Keratinocyte (primary cell): ENCODE results near the gene UNK. TPM values are rescaled to one million over a fixed set of nuclear protein-coding genes. Genes with fewer than 3 reads are reported as not detected.

ENCODE experiments used
- DNase-seq: peaks from one replicate; pipeline ENCODE4 v3.0.0-alpha.2; 2011; ENCODE audit warnings: low read depth, missing footprints, low spot score
- FAIRE-seq: peaks from 2 replicates; lab custom pipeline; 2011; peaks lifted over from hg19 to GRCh38; lab: Jason Lieb, UNC
- H2AFZ ChIP-seq: 2 replicates; pipeline ENCODE4 v1.6.0; 2012; ENCODE audit warnings: low read length, control low read depth, inconsistent platforms; ENCODE audit not compliant: control insufficient read depth
- H3K27ac ChIP-seq: 2 replicates; pipeline ENCODE4 v1.5.1; 2011; ENCODE audit warnings: low read length; ENCODE audit not compliant: control insufficient read depth, insufficient read depth
- H3K27me3 ChIP-seq: 3 replicates; pipeline ENCODE4 v1.6.0; 2011; ENCODE audit warnings: low read length; ENCODE audit not compliant: control insufficient read depth, insufficient read depth; ENCODE audit errors: extremely low read depth
- H3K36me3 ChIP-seq, 2 experiments: 2 replicates in 1 of 2; 3 replicates in 1 of 2; pipeline ENCODE4 v1.5.1; 2011; ENCODE audit warnings: low read length in 2 of 2, mild to moderate bottlenecking in 1 of 2; ENCODE audit not compliant: control insufficient read depth in 2 of 2, insufficient read depth in 2 of 2; ENCODE audit errors: extremely low read depth in 1 of 2
- H3K4me1 ChIP-seq: 3 replicates; pipeline ENCODE4 v1.5.1; 2011; ENCODE audit warnings: low read length; ENCODE audit not compliant: control insufficient read depth, insufficient read depth; ENCODE audit errors: extremely low read depth
- H3K4me2 ChIP-seq: 3 replicates; pipeline ENCODE4 v1.6.0; 2011; ENCODE audit warnings: low read depth, low read length; ENCODE audit not compliant: control insufficient read depth, insufficient read depth; ENCODE audit errors: extremely low read depth
- H3K4me3 ChIP-seq, 3 experiments: fragments of 200-600 bp in 1 of 3; sonication (generic) in 1 of 3; 2 replicates in 2 of 3; 3 replicates in 1 of 3; pipeline ENCODE4 v1.5.1; 2011 to 2016; ENCODE audit warnings: low read length in 3 of 3, mild to moderate bottlenecking in 3 of 3, control low read depth in 2 of 3, inconsistent platforms in 1 of 3, low read depth in 1 of 3, mixed read lengths in 1 of 3, mixed run types in 1 of 3, moderate library complexity in 1 of 3; ENCODE audit not compliant: control insufficient read depth in 2 of 3, insufficient read depth in 2 of 3; ENCODE audit errors: extremely low read depth in 1 of 3
- H3K79me2 ChIP-seq: 2 replicates; pipeline ENCODE4 v1.6.0; 2012; ENCODE audit warnings: low read length; ENCODE audit not compliant: control insufficient read depth, insufficient read depth
- H3K9ac ChIP-seq: 3 replicates; pipeline ENCODE4 v1.6.0; 2011; ENCODE audit warnings: low read length; ENCODE audit not compliant: control insufficient read depth, insufficient read depth; ENCODE audit errors: extremely low read depth
- H3K9me1 ChIP-seq: 3 replicates; pipeline ENCODE4 v1.6.0; 2011; ENCODE audit warnings: low read length; ENCODE audit not compliant: control insufficient read depth, insufficient read depth; ENCODE audit errors: extremely low read depth
- H3K9me3 ChIP-seq: 2 replicates; pipeline ENCODE4 v1.5.1; 2012; ENCODE audit warnings: low read depth, low read length; ENCODE audit not compliant: control insufficient read depth
- H4K20me1 ChIP-seq: 3 replicates; pipeline ENCODE4 v1.6.0; 2011; ENCODE audit warnings: low read length; ENCODE audit not compliant: control insufficient read depth, insufficient read depth; ENCODE audit errors: extremely low read depth
- EZH2 ChIP-seq: IDR thresholded peaks from one replicate; pipeline ENCODE4 v1.6.1; 2012; ENCODE audit warnings: inconsistent platforms, mild to moderate bottlenecking, low read length, moderate library complexity
- dilution Hi-C: fragments of 300-500 bp; cut with MboI; formaldehyde crosslinking; loops from one replicate; pipeline ENCODE4 v1.7.0; 2020; ENCODE audit warnings: low sequenced_read_pairs; ENCODE audit not compliant: extremely low pct_ligation_motif_present
- polyA plus RNA-seq, 5 experiments: library from polyadenylated mRNA; depleted of rRNA in 3 of 5; stranded (reverse) in 3 of 5; stranded (forward) in 1 of 5; unstranded in 1 of 5; fragments of >200 nt; gene quantifications; 1 replicate in 1 of 5; 2 replicates in 3 of 5; 3 replicates in 1 of 5; pipeline versions ENCODE4 v1.2.1 to v1.2.3, GENCODE V29; 2011 to 2012; ENCODE audit warnings: missing spikeins in 2 of 5, low read depth in 1 of 5, low replicate concordance in 1 of 5
- TF ChIP-seq, protein P1 (sequence below), 3 experiments: IDR thresholded peaks in 1 of 3; conservative IDR thresholded peaks in 1 of 3; optimal IDR thresholded peaks in 1 of 3; 2 replicates in 2 of 3; 3 replicates in 1 of 3; pipeline versions ENCODE3 to v1.5.1; 2011; ENCODE audit warnings: low read length in 3 of 3, mild to moderate bottlenecking in 3 of 3, moderate library complexity in 2 of 3, control low read depth in 1 of 3, inconsistent platforms in 1 of 3; ENCODE audit not compliant: insufficient read depth in 2 of 3; ENCODE audit errors: extremely low read depth in 1 of 3

The UNK gene
- polyA plus RNA-seq, 1 donor (not counting 4 experiments of a cell fraction or from before 2014, with no cell fraction given), result 13.0 TPM

DNA sequence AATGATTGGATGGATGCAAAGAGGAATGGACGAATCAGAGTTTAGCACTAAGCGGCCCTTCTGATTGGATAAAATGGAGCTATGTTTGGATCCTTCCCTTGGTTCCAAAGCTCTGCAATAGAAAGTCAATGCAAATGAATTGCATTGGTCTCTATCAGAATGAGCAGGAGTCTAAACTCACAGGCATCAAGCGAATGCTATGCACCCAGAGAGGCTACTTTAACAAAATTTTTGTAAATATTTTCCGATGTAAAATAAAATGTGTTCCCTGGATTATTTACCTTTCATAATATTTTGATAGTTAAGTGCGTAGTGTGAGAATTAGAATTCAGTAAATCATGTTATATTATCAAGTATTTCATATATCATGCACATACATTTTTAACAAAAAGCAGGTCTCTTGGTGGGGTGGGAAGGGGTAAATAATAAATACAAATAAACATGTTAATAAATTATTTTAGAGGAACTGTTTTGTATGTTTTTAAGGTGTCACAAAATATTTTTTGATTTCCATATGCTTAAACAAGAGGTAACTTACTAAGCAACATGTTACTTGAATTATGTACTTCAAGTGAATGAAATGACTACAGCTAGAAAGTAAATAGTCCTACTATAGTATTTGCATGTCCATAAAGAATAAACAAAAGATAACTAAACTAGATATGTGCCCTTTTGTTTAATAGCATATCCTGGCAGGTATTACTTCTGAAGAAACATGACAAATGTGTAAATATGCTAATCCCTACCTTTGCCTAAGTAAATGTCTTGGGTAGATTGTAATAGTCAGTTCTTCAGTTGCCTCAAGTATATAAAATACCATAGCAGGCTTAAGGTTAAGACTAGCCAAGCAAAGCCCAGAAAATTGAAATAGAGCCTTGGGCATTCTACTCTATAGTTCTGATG lies 4.4 kb upstream of the UNK start:
- H4K20me1 ChIP-seq, result peaks cover 24% of the 10 kb centered on the region
- no peak overlapping the region for H3K9ac ChIP-seq
- dilution Hi-C loops, result no loop called here
- H3K4me1 ChIP-seq, result peaks cover 32% of the 10 kb centered on the region
- FAIRE-seq (peak; percentile 88), DNase-seq (no peak)
- H3K9me1 ChIP-seq, result no peaks in the 10 kb centered on the region
- peaks cover 11% of the 10 kb centered on the region for H3K79me2 ChIP-seq
- peak overlapping the region in 2 of 3 experiments; percentile 31 to 82 for H3K4me3 ChIP-seq
- H3K27ac ChIP-seq, result peak overlapping the region; percentile 94
- H3K9me3 ChIP-seq, result no peaks in the 10 kb centered on the region
- no peak overlapping the region for H2AFZ ChIP-seq
- no peaks in the 10 kb centered on the region for H3K27me3 ChIP-seq
- TF ChIP-seq, protein P1, sequence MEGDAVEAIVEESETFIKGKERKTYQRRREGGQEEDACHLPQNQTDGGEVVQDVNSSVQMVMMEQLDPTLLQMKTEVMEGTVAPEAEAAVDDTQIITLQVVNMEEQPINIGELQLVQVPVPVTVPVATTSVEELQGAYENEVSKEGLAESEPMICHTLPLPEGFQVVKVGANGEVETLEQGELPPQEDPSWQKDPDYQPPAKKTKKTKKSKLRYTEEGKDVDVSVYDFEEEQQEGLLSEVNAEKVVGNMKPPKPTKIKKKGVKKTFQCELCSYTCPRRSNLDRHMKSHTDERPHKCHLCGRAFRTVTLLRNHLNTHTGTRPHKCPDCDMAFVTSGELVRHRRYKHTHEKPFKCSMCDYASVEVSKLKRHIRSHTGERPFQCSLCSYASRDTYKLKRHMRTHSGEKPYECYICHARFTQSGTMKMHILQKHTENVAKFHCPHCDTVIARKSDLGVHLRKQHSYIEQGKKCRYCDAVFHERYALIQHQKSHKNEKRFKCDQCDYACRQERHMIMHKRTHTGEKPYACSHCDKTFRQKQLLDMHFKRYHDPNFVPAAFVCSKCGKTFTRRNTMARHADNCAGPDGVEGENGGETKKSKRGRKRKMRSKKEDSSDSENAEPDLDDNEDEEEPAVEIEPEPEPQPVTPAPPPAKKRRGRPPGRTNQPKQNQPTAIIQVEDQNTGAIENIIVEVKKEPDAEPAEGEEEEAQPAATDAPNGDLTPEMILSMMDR (optimal IDR thresholded peaks at IDR 0.05 in 1 of 3, IDR thresholded peaks at IDR 0.05 in 1 of 3, conservative IDR thresholded peaks at IDR 0.05 in 1 of 3; ENCODE audit: extremely low read depth in 1 of 3, insufficient read depth in 2 of 3, low read length in 3 of 3), result no peak
- no peak for TF ChIP-seq EZH2
- peaks cover 4 to 13% of the 10 kb centered on the region in 2 experiments for H3K36me3 ChIP-seq
- H3K4me2 ChIP-seq, result peak overlapping the region; percentile 58

DNA sequence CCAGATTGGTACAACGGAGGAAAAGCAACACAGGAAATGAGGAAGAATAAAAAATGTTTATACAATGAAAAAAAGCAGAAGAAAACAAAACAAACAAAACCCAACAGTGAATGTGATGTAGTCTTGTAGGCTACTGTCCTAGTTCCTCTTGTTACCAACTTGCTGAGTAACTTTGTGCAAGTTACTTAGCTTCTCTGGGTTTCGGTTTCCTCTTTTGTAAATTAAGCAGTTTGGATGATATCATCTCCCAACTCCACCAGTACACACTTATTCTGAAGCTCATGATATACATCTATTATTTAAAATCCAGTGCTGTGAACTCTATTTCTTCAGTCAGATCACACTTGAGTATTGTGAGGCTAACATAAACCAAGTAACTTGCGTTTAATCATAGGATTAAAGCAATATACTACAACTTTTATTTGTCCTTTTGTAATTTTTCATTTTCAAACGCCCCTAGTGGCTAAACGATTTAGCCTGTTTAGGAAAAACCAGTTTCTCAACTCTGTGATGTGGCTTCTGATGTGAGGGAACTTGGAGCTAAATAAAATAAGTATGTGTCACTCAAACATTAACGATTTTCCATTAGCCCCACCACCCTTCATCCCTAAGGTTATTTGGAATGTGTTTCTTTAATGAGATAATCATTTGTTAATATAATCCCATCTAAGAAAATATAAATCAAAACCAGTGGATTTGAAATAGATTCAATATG lies 1.4 kb upstream of the UNK start:
- H3K9me1 ChIP-seq, result no peaks in the 10 kb centered on the region
- H3K27me3 ChIP-seq, result no peaks in the 10 kb centered on the region
- FAIRE-seq (no peak), DNase-seq (no peak)
- H3K27ac ChIP-seq, result peak overlapping the region; percentile 95
- peaks cover 15% of the 10 kb centered on the region for H3K79me2 ChIP-seq
- dilution Hi-C loops, result no loop called here
- no peaks in the 10 kb centered on the region for H3K9me3 ChIP-seq
- peak overlapping the region; percentile 98 for H3K4me2 ChIP-seq
- peaks cover 4 to 6% of the 10 kb centered on the region in 2 experiments for H3K36me3 ChIP-seq
- H2AFZ ChIP-seq, result peak overlapping the region; percentile 88
- peak overlapping the region; percentile 91 for H3K9ac ChIP-seq
- peak overlapping the region in 2 of 3 experiments; percentile 59 to 68 for H3K4me3 ChIP-seq
- H3K4me1 ChIP-seq, result peaks cover 39% of the 10 kb centered on the region
- peaks cover 8% of the 10 kb centered on the region for H4K20me1 ChIP-seq
- no peak for TF ChIP-seq EZH2
- TF ChIP-seq, protein P1 (optimal IDR thresholded peaks at IDR 0.05 in 1 of 3, IDR thresholded peaks at IDR 0.05 in 1 of 3, conservative IDR thresholded peaks at IDR 0.05 in 1 of 3; ENCODE audit: extremely low read depth in 1 of 3, insufficient read depth in 2 of 3, low read length in 3 of 3), result peak in 2 of 3 experiments; percentile 55 to 64
